Stimulated activated CD4-positive, alpha-beta T cell treated with anti-CD3 and anti-CD28 coated beads, Interleukin-4, amount 100 ng/mL, for 4 hours (primary cell): Measurements from ENCODE around the gene MROH2A.
"Not testable (repeated sequence)": the region's sequence is repeated elsewhere in the genome, so short reads cannot be mapped to it uniquely, and the experiment has no call there.

Experiments
- DNase-seq, 2 experiments: peaks; one replicate each; pipeline ENCODE4 v3.0.0-alpha.2; 2020

Gene MROH2A, protein sequence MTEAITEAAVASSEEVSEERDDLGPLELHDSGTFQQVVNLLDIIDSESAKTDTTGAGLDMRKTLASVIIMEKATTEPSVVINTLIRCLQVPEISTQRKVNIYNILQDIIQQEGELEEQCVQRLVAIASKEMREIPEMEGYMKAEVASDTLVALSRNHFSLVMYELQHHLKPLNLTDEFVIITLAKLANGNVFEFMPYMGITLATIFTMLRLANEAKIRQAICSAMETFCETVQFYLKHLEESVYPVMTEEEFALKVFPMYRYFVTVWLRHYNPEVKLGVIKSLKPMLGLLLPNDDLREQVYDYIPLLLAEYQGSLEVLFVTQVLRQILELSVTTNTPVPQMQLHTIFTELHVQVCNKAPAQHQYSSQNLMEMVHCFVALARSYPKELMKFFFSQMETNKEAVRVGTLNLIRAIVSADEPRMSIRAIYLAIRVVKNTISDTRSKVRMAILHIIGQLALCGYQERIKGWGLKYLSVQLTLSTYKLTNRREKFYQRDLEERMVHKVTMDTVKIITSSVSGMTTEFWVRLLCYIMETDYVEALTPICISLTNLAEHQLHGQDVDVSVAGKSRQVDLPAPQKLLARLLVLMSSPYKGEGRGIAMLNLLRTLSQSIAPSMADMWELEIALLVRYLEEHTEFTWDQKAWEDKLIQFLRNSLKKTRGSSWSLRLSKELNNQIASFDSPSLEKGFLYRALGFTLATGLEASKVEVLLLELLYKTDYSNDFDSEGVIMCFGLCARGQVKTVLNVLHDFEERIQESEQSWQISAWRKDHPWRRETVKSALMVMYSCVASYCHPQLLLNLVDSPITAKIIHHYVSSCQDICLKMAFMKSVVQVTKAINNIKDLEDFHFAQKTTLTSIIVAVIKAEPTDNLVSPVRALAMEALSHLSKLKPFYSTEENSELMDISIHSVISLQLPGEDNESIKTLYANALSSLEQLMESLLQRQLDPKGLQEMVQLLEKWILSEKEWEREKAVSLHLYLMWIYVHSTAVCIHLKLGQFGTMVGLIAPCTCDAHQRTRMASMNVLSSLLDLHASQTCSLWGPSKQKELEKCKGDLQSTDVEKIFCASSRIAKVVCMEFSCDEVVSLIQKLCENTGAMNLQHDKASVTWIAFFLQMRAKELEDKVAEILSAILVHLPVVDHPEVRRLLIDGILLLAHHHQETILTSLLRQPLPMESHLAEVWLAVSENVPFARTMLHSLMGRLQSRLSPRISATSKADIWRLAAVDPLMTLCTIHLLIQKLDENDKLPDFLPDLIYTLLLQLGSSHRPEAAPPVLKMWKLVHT (N-terminal part only)

DNA sequence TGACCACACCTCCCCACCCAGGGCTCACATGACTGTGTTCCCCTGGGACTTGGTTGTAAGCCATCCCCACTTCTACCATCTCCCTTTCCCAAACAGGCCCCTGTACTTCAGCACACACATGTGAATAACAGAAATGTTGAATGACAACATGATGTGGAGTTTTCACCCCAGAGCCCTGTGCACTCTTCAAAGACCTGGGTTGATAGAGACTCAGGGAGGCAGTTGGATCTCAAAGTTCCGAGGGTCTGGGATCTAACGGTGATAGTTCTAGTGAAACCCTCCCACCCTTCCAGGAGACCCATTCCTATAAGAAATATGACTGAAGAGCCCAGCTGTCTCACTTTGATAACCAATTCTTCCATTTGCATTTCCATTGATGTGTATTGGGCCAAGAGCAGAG is at the start of gene MROH2A:
MROH2A (plus strand) TSS at position 301 of the 400 bp plus-strand sequence. CDS start 1,029 bp downstream, outside the sequence.
- no peak for DNase-seq

DNA sequence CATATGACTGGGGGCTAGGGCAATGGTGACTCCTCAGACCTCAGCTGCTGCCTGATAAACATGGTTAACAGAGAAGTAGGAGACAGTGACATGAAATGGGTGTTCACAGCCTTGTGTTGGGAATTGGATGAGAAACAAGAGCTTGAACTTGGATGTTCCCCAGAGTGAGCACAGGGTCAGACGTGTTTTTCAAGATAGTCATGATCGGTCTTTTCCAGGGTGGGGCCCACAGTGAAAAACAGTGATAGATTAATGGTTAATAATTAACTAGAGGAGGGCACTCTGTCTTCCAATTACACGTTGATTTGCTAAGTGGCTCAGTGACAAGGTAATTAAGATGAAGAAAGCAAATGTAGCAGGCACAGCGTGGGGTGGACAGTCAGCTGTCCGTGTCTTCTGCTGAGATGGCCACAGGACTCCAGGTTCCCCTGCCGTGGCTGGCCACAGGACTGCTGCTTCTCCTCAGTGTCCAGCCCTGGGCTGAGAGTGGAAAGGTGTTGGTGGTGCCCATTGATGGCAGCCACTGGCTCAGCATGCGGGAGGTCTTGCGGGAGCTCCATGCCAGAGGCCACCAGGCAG is 49.3 kb upstream of the MROH2A start, which contains the start of gene UGT1A3:
UGT1A3 (plus strand) TSS at position 320 of the 579 bp plus-strand sequence; CDS start at position 405, 85 bp downstream.
- no peak for DNase-seq

DNA sequence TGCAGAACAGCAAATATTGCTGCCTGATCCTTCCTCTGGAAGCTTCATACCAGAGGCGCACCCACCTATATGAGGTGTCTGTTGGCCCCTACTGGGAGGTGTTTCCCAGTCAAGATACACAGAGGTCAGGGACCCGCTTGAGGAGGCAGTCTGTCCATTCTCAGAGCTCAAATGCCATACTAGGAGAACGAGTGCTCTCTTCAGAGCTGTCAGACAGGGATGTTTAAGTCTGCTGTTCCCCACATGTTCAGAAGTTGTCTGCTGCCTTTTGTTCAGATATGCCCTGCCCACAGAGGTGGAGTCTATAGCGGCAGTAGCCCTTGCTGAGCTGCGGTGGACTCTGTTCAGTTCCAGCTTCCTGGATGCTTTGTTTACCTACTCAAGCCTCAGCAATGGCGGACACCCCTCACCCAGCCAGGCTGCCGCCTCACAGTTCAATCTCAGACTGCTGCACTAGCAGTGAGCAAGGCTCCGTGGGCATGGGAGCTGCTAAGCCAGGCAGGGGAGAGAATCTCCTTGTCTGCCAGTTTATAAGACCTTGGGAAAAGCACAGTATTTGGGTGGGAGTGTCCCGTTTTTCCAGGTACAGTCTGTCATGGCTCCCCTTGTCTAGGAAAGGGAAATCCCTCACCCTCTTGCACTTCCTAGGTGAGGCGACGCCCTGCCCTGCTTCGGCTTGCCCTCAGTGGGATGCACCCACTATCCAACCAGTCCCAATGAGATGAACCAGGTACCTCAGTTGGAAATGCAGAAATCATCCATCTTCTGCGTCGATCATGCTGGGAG is 41.1 kb upstream of the MROH2A start:
- not testable (repeated sequence) for DNase-seq

DNA sequence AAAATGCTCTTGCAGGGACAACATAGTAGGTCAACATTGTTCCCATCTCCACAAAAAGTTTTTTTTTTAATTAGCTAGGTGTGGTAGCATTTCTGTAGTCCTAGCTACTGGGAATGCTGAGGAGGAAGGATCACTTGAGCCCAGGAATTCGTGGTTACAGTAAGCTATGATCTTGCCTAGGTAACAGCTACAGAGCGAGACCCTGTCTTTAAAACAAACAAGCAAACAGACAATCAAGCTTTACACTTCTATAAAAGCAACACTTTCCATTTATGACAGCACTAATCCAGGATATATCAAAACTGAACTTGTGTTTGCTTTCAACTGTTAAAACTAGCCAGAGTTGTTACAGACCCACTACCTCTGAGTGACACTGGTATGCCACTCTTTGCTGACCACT is 37.3 kb upstream of the MROH2A start:
- no peak for DNase-seq

DNA sequence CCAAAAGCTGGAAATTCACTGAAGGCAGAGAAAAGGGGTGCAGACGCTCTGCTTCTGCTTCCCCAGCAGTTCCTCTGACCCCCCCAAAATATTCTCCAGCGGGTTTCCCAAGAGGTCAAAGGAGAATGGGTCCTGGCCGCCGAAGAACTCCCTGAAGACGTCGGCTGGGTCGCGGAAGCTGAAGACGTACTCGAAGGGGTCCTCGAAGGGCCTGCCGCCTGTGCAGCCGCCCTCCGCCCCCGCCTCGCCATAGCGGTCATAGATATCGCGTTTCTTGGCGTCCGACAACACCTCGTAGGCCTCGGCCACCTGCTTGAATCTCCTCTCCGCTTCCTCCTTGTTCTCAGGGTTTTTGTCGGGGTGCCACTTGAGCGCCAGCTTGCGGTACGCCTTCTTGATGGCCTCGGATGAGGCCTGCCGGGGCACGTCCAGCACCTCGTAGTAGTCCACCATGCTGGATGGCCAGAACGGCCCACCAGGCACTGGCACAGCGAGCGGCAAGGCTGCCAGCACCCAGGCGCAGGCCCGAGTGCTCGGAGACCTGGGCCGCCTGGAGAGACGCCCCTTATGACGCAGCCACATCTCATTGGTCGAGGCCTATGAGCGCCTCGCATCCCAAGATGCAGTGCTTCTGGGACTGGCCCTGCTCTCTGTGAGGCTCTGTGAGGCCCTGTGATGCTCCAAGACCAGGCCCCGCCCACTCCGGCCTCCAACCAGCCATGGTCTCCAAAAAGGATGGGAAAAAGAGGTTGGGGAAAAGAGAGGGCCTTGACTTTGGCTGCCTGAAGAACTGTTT is 34.5 kb upstream of the MROH2A start:
- DNase-seq = no peak

DNA sequence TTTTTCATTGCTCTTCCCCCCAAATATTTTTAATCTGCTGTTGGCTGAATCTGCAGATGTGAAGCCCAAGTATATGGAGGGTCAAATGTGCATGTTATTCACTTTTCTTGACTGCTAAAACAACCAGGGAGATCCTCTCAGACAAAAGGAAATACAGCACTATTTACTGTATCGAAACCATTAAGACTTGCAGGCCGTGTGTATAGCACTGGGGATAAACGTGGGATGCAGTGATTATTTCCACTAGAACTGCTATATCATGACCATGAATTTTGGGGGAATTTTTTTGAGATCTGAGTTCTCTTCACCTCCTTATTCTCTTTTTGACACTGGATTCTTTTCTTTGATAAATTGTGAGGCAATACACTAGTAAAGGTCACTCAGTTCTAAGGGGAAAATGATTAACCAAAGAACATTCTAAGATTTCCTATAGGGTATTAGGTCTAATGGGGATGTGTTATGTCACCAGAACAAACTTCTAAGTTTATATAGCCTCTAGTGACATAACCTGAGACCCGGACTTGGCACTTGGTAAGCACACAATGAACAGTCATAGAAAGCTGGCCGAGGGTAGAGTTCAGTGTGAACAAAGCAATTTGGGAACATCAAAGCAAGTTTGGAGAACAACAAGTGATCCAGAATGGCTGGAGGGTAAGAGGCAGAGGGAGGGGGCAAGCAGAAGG is 32.9 kb upstream of the MROH2A start:
- no peak for DNase-seq

DNA sequence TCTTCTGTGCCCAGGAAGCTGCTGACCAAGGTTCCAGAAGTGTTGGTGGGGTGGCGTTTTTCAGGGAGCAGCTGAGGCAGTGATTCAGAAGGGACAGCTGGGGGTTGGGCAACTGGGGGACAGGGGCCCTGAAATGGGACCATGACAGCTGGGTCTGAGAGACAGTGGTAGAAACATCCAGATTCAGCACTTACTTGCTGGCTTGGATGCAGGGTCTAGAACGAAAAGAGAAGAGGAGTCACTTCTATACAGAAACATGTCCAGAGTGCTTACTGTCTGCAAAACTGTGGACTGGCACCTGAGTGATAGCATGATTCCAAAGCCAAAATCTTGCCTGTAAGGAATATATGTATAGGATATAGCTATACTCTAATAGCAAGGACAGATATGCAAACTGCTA is 32.3 kb upstream of the MROH2A start:
- not testable (repeated sequence) for DNase-seq

DNA sequence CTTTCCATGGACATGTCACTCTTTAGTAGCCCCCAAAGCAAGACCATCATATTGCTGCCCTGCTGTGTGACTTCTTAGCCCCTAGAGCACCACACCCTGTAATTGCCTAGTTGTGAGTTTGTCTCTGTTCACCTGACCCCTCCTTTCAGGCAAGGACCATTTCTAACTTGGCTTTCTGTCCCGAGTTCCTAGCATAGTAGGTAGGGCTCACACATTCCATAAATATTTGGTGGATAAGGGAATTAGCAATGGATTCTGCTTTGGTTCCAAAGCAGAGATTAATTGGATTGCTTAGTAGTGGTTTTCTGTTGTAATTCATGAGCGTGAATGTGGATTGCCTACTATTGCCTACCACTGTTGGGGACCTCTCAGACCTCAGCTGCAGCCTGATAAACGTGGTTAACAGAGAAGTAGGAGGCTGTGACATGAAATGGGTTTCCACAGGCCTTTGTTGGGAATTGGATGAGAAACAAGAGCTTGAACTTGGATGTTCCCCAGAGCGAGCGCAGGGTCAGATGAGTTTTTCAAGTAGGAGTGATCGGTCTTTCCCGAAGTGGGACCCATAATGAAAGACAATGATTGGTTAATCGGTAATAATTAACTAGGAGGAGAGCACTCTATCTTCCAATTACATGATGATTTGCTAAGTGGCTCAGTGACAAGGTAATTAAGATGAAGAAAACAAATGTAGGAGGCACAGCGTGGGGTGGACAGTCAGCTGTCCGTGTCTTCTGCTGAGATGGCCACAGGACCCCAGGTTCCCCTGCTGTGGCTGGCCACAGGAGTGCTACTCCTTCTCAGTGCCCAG is 31.5 kb upstream of the MROH2A start:
- no peak for DNase-seq

DNA sequence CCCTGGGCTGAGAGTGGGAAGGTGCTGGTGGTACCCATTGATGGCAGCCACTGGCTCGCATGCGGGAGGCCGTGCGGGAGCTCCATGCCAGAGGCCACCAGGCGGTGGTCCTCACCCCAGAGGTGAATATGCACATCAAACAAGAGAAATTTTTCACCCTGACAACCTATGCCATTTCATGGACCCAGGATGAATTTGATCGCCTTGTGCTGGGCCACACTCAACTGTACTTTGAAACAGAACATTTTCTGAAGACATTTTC is 30.9 kb upstream of the MROH2A start:
- no peak for DNase-seq

DNA sequence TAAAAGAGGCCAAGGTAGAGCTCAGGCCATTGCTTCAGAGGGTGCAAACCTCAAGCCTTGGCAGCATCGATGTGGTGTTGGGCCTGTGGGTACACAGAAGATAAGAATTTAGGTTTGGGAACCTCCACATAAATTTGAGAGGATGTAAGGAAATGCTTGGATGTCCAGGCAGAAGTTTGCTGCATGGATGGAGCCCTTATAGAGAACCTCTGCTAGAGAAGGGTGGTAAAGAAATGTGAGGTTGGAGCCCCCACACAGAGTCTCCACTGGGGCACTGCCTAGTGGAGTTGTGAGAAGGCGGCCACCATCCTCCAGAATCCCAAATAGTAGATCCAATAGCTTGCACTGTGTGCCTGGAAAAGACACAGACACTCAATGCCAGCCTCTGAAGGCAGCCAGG is 27.4 kb upstream of the MROH2A start:
- DNase-seq = not testable (repeated sequence)

DNA sequence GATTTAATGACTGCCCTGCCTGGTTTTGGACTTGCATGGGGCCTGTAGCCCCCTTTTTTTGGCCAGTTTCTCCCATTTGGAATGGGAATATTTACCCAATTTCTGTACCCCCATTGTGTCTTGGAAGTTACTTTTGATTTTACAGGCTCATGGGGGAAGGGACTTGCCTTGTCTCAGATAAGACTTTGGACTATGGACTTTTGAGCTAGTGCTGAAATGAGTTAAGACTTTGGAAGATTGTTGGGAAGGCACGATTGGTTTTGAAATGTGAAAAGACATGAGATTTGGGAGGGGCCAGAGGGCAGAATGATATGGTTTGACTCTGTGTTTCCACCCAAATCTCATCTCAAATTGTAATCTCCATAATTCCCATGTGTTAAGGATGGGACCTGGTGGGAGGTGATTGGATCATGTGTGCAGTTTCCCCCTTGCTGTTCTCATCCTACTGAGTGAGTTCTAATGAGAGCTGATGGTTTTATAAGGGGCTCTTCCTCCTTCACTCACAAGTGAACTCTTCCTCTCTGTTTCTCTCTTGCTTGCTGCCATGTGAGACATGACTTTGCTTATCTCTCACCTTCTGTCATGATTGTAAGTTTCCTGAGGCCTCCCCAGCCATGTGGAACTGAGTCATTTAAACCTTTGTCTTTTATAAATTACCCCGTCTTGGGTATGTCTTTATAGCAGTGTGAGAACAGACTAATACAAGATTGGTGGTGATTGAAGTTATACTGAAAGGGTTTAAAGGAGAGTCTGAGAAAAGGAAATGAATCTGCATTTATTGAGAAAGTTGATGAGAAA is 26.7 kb upstream of the MROH2A start:
- DNase-seq = not testable (repeated sequence)

DNA sequence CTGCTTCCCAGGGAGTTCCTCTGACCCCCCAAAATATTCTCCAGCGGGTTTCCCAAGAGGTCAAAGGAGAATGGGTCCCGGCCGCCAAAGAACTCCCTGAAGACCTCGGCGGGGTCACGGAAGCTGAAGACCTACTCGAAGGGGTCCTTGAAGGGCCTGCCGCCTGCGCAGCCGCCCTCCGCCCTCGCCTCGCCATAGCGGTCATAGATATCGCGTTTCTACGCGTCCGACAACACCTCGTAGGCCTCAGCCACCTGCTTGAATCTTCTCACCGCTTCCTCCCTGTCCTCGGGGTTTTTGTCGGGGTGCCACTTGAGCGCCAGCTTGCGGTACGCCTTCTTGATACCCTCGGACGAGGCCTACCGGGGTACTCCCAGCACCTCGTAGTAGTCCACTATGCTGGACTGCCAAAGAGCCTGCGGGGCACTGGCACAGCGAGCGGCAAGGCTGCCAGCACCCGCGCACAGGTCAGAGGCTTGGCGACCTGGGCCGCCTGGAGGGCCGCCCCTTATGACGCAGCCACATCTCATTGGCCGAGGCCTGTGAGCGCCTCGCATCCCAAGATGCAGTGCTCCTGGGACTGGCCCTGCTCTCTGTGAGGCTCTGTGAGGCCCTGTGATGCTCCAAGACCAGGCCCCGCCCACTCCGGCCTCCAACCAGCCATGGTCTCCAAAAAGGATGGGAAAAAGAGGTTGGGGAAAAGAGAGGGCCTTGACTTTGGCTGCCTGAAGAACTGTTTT is 23.1 kb upstream of the MROH2A start:
- no peak for DNase-seq

DNA sequence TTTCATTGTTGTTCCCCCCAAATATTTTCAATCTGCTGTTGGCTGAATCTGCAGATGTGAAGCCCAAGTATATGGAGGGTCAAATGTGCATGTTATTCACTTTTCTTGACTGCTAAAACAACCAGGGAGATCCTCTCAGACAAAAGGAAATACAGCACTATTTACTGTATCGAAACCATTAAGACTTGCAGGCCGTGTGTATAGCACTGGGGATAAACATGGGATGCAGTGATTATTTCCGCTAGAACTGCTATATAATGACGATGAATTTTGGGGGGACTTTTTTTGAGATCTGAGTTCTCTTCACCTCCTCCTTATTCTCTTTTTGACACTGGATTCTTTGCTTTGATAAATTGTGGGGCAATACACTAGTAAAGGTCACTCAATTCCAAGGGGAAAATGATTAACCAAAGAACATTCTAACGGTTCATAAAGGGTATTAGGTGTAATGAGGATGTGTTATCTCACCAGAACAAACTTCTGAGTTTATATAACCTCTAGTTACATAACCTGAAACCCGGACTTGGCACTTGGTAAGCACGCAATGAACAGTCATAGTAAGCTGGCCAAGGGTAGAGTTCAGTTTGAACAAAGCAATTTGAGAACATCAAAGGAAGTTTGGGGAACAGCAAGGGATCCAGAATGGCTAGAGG is 21.6 kb upstream of the MROH2A start:
- no peak for DNase-seq

DNA sequence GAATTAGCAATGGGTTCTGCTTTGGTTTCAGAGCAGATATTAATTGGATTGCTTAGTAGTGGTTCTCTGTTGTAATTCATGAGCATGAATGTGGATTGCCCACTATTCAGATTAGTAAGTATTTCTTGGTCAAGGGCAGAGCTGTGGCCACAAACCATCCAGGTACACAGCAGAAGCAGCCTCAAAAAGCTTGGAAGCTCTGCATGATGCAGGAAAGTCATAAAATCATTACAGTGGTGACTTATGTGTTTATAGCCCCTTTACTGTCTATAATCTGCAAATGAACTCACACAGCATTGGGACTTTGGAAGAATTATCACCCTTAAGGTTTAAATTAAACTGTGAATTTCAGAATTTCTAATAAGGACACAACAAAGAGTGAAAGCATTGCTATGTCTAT is 20.0 kb upstream of the MROH2A start:
- DNase-seq = no peak

DNA sequence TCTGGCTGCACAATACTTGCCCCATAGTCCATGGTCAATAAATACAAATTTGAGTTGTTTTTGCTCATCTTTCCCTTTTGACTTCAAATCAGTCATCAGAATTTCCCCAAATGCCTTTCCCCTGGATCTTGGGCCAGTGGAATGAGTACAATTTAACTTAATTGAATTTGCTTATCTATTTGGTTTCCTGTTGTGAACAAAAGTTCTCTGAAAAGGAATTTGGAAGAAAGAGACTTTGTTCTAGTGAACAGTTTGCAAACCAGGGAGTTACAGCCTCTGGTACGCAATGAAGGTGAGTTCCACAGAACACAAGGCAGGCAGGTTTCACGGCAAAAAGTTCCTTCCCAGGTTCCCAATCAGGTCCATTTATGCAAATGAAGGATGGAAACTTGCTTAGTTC is 19.3 kb upstream of the MROH2A start:
- no peak for DNase-seq

DNA sequence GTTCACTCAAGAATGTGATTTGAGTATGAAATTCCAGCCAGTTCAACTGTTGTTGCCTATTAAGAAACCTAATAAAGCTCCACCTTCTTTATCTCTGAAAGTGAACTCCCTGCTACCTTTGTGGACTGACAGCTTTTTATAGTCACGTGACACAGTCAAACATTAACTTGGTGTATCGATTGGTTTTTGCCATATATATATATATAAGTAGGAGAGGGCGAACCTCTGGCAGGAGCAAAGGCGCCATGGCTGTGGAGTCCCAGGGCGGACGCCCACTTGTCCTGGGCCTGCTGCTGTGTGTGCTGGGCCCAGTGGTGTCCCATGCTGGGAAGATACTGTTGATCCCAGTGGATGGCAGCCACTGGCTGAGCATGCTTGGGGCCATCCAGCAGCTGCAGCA is 18.1 kb upstream of the MROH2A start, which contains the start of gene UGT1A1:
UGT1A1 (plus strand) TSS at position 228 of the 400 bp plus-strand sequence; CDS start at position 246, 18 bp downstream.
- no peak for DNase-seq

DNA sequence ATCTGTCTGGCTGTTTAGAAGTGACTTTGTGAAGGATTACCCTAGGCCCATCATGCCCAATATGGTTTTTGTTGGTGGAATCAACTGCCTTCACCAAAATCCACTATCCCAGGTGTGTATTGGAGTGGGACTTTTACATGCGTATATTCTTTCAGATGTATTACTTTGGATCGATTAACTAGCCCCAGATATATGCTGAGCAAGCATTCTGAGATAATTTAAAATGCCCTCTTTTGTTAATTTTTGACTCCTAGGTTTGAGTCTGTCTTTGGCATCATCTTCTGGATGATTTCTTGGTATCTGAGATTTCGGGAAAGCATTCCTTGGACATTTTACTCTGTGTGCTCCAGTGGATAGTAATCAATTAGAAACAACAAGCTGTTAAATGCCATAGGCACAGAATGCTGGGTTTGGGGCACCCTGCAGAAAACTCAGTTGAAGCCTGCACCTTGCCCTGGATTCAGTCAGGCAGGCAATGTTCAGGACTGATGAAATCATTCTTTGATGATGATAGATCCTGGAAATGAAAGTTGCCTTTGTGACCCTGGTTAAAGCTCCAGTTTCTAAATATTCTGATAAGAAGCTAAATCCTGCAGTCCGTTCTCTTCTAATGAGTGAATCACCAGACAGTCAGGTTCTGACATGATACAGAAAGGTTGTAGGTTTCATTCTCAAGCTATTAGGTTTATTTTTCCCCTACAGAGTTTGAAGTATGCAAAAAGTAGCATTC is 16.9 kb upstream of the MROH2A start:
- DNase-seq = no peak
